Naive thymus-derived CD8-positive, alpha-beta T cell (primary cell): ENCODE data around the gene SYT17. TPM values are rescaled to one million over a fixed set of nuclear protein-coding genes. Genes with fewer than 3 reads are reported as not detected.

Source experiments
- ATAC-seq, 2 donors: fragments of 150-1000 bp; cut with Tn5 transposase in 1 of 2; sonication (Bioruptor Pico), chemical (Tn5 transposase) in 1 of 2; 1 replicate in 1 of 2; 2 replicates in 1 of 2; pipeline ENCODE4 v1.10.0; 2021; ENCODE audit warnings: mild to moderate bottlenecking in 2 of 2, moderate library complexity in 2 of 2
- POLR2A ChIA-PET: fragments of 350-600 bp; sonication (Branson Sonifier 250); formaldehyde crosslinking; loops from one replicate; lab custom pipeline; 2021; ENCODE audit warnings: antibody characterized with exemption; lab: Charles Lee
- DNase-seq, 10 donors: peaks; one replicate each; pipeline versions ENCODE4 v3.0.0 to v3.0.0-alpha.2; 2020 to 2022
- H3K27ac Mint-ChIP-seq, 10 donors: one replicate each; pipeline ENCODE4 v1.8.0; 2020 to 2022; ENCODE audit warnings: mild to moderate bottlenecking in 10 of 10, mixed read lengths in 10 of 10, moderate library complexity in 4 of 10, inconsistent platforms in 1 of 10
- H3K27me3 Mint-ChIP-seq, 5 donors: one replicate each; pipeline ENCODE4 v1.8.0; 2021 to 2022; ENCODE audit warnings: mixed read lengths in 5 of 5
- H3K36me3 Mint-ChIP-seq, 3 donors: one replicate each; pipeline ENCODE4 v1.8.0; 2020 to 2022; ENCODE audit warnings: mixed read lengths in 3 of 3, mild to moderate bottlenecking in 2 of 3, inconsistent platforms in 1 of 3
- H3K4me1 Mint-ChIP-seq, 4 donors: one replicate each; pipeline ENCODE4 v1.8.0; 2021 to 2022; ENCODE audit warnings: mixed read lengths in 4 of 4
- H3K4me3 Mint-ChIP-seq, 10 donors: one replicate each; pipeline ENCODE4 v1.8.0; 2020 to 2022; ENCODE audit warnings: mild to moderate bottlenecking in 10 of 10, mixed read lengths in 10 of 10, moderate library complexity in 6 of 10, inconsistent platforms in 1 of 10
- H3K9me3 Mint-ChIP-seq, 9 donors: one replicate each; pipeline ENCODE4 v1.8.0; 2020 to 2022; ENCODE audit warnings: mixed read lengths in 9 of 9, mild to moderate bottlenecking in 3 of 9, inconsistent platforms in 1 of 9, moderate library complexity in 1 of 9
- polyA plus RNA-seq, 3 donors: library from polyadenylated mRNA; unstranded; fragments of 300-500 nt; fragmentation: Illumina TruSeq; gene quantifications; one replicate each; pipeline ENCODE4 v1.2.3, GENCODE V29; 2021
- total RNA-seq, 8 experiments: library from RNA in 2 of 8; stranded (reverse) in 2 of 8; gene quantifications; one replicate each; pipeline ENCODE4 v1.2.3 and lab custom pipeline; 2021 to 2026

Gene SYT17
- total and polyA plus RNA-seq, 5 experiments from 2014 or later, result 0.52 to 0.62 TPM; not detected in 3

DNA sequence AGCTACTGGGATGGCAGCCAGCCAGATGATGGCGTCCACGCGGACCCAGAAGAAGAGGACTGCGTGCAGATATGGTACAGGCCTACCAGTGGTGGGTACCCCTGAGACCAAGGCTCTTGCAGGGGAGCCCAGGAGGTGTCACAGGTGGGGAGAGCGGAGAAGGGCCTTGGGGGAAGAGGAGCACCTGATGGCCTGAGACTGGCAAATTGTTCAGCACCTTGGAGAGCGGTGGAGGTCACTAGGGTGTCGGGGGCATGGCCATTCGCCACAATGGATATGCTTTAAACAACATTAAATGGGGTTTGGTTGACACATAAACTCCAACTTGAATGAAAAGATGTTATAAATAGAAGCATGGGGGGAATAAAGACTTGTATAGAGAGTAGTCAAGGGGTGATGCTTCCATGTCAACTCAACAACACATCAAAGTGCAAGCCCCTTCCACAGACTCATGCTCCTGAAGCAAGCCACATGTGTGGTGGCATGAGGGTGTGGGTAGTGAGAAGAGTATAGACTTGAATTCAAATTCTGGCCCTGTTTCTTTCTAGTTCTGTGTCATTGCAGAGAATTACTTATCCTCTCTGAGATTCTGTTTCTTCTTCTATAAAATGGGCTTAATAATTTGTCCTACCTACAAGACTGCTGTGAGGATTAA lies 139.7 kb downstream of the SYT17 start:
- H3K4me1 Mint-ChIP-seq, result peaks cover 0 to 2% (median 1%) of the 10 kb centered on the region in 4 donors
- POLR2A ChIA-PET, result no interaction called here

DNA sequence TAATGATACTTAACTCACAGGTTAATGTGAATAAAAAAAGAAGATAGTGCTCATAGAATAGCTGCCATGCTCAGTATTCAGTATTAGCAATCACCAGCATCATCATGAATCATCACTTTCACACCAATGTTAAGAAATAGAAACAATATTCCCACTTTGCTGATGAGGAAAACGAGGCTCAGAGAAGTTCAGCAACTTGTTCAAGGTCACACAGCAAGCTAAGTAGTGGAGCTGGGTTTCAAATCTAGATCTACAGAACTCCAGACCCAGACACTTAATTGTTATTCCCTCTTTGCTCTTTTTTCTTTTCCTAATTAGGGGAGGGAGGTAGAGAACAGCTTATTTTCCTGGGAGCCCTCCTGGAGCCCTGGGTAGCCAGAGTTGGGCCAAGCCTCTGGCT lies 140.4 kb downstream of the SYT17 start:
- peaks cover 0 to 2% (median 1%) of the 10 kb centered on the region in 4 donors for H3K4me1 Mint-ChIP-seq
- no peak overlapping the region for H3K4me3 Mint-ChIP-seq
- H3K27me3 Mint-ChIP-seq, result peaks cover 0 to 22% (median 7%) of the 10 kb centered on the region in 5 donors
- H3K27ac Mint-ChIP-seq, result no peak overlapping the region
- no peaks in the 10 kb centered on the region for H3K36me3 Mint-ChIP-seq
- H3K9me3 Mint-ChIP-seq, result peaks cover 0 to 4% (median 0%) of the 10 kb centered on the region in 9 donors
- no peak for ATAC-seq
- DNase-seq, result no peak
- POLR2A ChIA-PET, result no interaction called here

More for the DNA sequence above, 139.7 kb downstream of the SYT17 start:
- peaks cover 0 to 27% (median 5%) of the 10 kb centered on the region in 5 donors for H3K27me3 Mint-ChIP-seq
- no peaks in the 10 kb centered on the region for H3K36me3 Mint-ChIP-seq
- peaks cover 0 to 7% (median 0%) of the 10 kb centered on the region in 9 donors for H3K9me3 Mint-ChIP-seq
- ATAC-seq, result no peak
- no peak overlapping the region for H3K4me3 Mint-ChIP-seq
- H3K27ac Mint-ChIP-seq, result no peak overlapping the region
- DNase-seq, result no peak

DNA sequence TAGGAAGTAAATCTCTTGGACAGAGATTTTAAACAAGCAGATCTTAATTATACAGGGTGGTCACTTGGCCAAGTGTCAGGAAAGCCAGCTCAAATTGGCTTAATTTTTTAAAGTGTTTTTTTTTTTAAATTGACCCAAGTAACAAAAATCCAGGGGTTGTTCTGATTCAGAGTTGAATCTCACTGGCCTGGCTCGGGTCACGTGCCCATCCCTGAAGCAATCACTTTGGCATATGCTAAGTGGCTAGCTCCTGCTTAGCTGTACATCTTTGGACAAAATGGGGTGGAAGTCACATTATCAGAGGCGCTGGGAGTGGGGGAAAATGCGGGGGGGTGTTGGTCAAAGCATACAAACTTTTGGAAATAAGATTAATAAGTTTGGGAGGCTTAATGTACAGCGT lies 141.1 kb downstream of the SYT17 start:
- no peak for ATAC-seq
- Mint-ChIP-seq H3K4me3 (no peak overlapping the region), H3K36me3 (no peaks in the 10 kb centered on the region), H3K9me3 (peaks cover 0 to 4% (median 0%) of the 10 kb centered on the region in 9 donors), H3K27ac (no peak overlapping the region), H3K27me3 (peaks cover 0 to 19% (median 7%) of the 10 kb centered on the region in 5 donors), H3K4me1 (peaks cover 0 to 2% (median 1%) of the 10 kb centered on the region in 4 donors)
- no peak for DNase-seq
- POLR2A ChIA-PET, result no interaction called here

DNA sequence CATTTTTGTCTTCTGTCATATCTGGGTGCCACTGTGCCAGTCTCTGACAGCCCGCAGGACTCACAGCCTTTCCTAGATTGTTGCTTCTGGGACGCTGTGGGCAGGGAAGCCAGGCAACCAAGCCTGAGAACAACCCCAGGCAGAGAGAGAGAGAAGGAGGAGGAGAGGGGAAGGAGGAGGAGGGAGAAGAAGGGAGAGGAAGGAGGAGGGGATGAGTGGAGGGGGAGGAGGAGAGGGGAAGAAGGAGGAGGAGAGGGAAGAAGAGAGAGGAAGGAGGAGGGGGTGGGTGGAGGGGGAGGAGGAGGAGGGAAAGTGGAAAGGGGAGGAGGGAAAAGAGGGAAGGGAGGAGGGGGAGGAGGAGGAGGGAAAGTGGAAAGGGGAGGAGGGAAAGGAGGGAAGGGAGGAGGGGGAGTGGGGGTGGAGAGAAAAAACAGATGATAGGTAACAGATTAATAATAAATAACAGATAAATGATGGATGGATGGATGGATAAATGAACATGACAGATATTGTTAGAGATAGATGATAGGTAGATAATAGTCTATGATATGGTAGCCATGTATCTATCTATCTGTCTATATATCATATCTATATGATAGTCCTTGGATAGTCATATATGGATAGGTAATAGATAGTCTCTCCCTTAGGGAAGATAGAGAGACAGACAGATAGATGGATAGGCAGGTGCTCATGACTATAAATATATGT lies 146.8 kb downstream of the SYT17 start:
- H3K4me1 Mint-ChIP-seq, result no peaks in the 10 kb centered on the region
- DNase-seq, result no peak
- H3K9me3 Mint-ChIP-seq, result peaks cover 0 to 2% (median 0%) of the 10 kb centered on the region in 9 donors
- no peak for ATAC-seq
- POLR2A ChIA-PET, result no interaction called here
- no peaks in the 10 kb centered on the region for H3K36me3 Mint-ChIP-seq
- H3K27ac Mint-ChIP-seq, result no peak overlapping the region
- H3K27me3 Mint-ChIP-seq, result peaks cover 0 to 7% (median 2%) of the 10 kb centered on the region in 5 donors
- no peak overlapping the region for H3K4me3 Mint-ChIP-seq

DNA sequence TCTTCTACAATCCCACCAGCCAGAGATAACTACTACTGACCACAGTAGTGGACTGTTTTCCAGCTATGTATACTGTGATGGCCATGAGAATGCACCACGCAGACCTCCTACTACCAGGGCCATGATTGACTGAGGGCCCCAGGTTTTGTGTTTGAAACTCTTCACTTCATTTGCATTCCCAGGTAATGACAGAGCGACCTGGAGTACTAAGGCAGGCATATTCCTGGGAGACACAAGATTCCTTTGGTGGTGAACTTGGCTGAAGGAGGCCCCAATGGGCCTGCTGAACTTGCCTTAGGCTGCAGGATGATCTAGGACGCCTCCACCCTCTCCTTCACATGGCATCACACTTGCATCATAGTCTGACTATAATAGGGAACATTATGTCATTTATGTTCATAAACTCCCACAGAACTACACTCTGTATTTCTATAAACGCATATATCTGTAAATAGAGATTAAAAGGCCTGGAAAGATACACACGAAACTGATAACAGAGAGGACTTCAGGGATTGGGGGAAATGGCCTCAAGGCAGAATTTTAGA lies 147.9 kb downstream of the SYT17 start:
- Mint-ChIP-seq H3K4me1 (no peaks in the 10 kb centered on the region), H3K27ac (no peak overlapping the region), H3K27me3 (peaks cover 0 to 7% (median 2%) of the 10 kb centered on the region in 5 donors), H3K9me3 (peaks cover 0 to 2% (median 0%) of the 10 kb centered on the region in 9 donors), H3K4me3 (no peak overlapping the region), H3K36me3 (no peaks in the 10 kb centered on the region)
- DNase-seq (no peak), ATAC-seq (no peak)
- POLR2A ChIA-PET, result no interaction called here

DNA sequence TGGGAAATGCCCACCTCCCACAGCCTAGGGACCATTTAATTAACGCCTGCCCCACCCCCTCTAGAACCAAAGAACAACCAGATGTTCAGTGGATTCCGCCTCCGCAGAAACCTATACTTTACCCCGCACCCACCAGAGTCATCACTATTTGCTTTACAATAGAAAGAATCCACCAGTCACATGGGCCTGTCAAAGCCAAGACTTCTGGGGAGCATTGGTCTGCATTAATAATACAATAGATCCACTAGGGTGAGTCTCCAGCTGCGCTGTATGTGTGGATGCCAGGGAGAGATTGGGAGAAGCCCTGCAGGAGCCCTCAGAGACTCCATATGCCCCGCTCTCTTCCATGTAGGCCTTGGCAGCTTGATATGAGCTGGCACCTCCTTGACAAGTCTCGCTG lies 148.8 kb downstream of the SYT17 start:
- peaks cover 0 to 2% (median 0%) of the 10 kb centered on the region in 9 donors for H3K9me3 Mint-ChIP-seq
- H3K4me3 Mint-ChIP-seq, result no peak overlapping the region
- POLR2A ChIA-PET, result no interaction called here
- peaks cover 0 to 7% (median 2%) of the 10 kb centered on the region in 5 donors for H3K27me3 Mint-ChIP-seq
- no peak overlapping the region for H3K27ac Mint-ChIP-seq
- H3K4me1 Mint-ChIP-seq, result no peaks in the 10 kb centered on the region
- DNase-seq (no peak), ATAC-seq (no peak)
- no peaks in the 10 kb centered on the region for H3K36me3 Mint-ChIP-seq

Other genes with a start within 250 kb of the SYT17 start
- 100 to 1,000 TPM; 124 to 139 TPM for gene SMG1, start 241.8 kb upstream of the SYT17 start, total RNA-seq
- gene SMG1, start 241.8 kb upstream of the SYT17 start, polyA plus RNA-seq, result 10 to 100 TPM in 2 of 3 donors, 1 to 10 TPM in 1; 8.4 to 16.5 (median 11.3) TPM
- not detected for gene TMC7, start 184.3 kb upstream of the SYT17 start, total RNA-seq
- not detected for gene TMC7, start 184.3 kb upstream of the SYT17 start, polyA plus RNA-seq
- gene COQ7, start 100.6 kb upstream of the SYT17 start, total RNA-seq, result 10 to 100 TPM; 18.7 to 22.7 TPM
- gene COQ7, start 100.6 kb upstream of the SYT17 start, polyA plus RNA-seq, result 10 to 100 TPM; 12.6 to 14.0 (median 13.9) TPM
- under 1 TPM; 0.13 to 0.14 TPM for gene ITPRIPL2, start 54.3 kb upstream of the SYT17 start, total RNA-seq
- under 1 TPM in 2 of 3 donors, not detected in 1; 0.20 to 0.23 TPM for gene ITPRIPL2, start 54.3 kb upstream of the SYT17 start, polyA plus RNA-seq
- gene CLEC19A, start 117.5 kb downstream of the SYT17 start, total RNA-seq, result not detected
- not detected for gene CLEC19A, start 117.5 kb downstream of the SYT17 start, polyA plus RNA-seq
- gene TMC5, start 249.6 kb downstream of the SYT17 start, total RNA-seq, result not detected
- not detected for gene TMC5, start 249.6 kb downstream of the SYT17 start, polyA plus RNA-seq